ENCODE results near the gene PDE7B. TPM values are rescaled to one million over a fixed set of nuclear protein-coding genes. Genes with fewer than 3 reads are reported as not detected.

PDE7B gene
- total and polyA plus RNA-seq, 2 donors (not counting 1 experiment from before 2014, with no cell fraction given) = 2.6 to 7.5 TPM

DNA sequence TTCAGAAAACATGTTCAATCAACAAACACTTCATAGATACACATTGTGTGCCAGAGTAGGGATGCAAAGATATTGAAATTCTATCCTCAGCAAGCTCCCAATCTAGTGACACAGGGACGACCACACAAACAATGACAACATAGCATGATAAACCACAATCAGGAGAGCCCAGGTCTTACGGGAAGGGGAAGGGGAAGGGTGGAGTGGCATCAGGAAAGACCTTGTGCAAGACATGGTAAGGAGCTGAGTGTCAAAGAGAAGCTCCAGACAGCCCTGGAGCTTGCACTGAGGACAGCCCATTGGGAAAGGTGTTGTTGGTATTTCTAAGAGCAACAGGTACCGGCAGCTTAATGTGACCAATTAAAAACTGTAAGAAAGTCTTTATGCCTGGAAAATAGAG is 103.6 kb downstream of the PDE7B start:
- Mint-ChIP-seq H3K27me3 (no peaks in the 10 kb centered on the region), H3K4me3 (no peak overlapping the region), H3K27ac (no peak overlapping the region), H3K4me1 (peaks cover 6% of the 10 kb centered on the region), H3K9me3 (ENCODE audit: insufficient read depth) (no peaks in the 10 kb centered on the region)
- DNase-seq (no peak), ATAC-seq (ENCODE audit: low read depth) (no peak)
- H3K4me1 ChIP-seq (ENCODE audit: control insufficient read depth in 2 of 2, insufficient read depth in 2 of 2, low read length in 2 of 2) = no peaks in the 10 kb centered on the region
- H3K36me3 ChIP-seq (replicated peaks in 1 of 2; ENCODE audit: control extremely low read depth in 1 of 2, control insufficient read depth in 1 of 2, extremely low read depth in 1 of 2, insufficient read depth in 2 of 2, low read length in 1 of 2) = no peaks in the 10 kb centered on the region
- no peaks in the 10 kb centered on the region for H3K27me3 ChIP-seq (replicated peaks in 1 of 4; ENCODE audit: control extremely low read depth in 1 of 4, control insufficient read depth in 3 of 4, insufficient read depth in 4 of 4, low read length in 3 of 4)
- ChIA-PET CTCF (interaction anchor here (1.1 kb wide), 1 partner anchor 271 kb away, joined by 3 read pairs; no protein-coding TSS in a partner anchor), POLR2A (no interaction called here)
- H3K27ac ChIP-seq (ENCODE audit: low read length in 2 of 2) = no peak overlapping the region
- no peak for TF ChIP-seq EZH2 (IDR thresholded peaks at IDR 0.05; ENCODE audit: borderline replicate concordance, insufficient read depth, low read depth, low read length, poor library complexity, severe bottlenecking)
- TF ChIP-seq, protein P1, sequence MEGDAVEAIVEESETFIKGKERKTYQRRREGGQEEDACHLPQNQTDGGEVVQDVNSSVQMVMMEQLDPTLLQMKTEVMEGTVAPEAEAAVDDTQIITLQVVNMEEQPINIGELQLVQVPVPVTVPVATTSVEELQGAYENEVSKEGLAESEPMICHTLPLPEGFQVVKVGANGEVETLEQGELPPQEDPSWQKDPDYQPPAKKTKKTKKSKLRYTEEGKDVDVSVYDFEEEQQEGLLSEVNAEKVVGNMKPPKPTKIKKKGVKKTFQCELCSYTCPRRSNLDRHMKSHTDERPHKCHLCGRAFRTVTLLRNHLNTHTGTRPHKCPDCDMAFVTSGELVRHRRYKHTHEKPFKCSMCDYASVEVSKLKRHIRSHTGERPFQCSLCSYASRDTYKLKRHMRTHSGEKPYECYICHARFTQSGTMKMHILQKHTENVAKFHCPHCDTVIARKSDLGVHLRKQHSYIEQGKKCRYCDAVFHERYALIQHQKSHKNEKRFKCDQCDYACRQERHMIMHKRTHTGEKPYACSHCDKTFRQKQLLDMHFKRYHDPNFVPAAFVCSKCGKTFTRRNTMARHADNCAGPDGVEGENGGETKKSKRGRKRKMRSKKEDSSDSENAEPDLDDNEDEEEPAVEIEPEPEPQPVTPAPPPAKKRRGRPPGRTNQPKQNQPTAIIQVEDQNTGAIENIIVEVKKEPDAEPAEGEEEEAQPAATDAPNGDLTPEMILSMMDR (IDR thresholded peaks at IDR 0.05) = no peak
- no peaks in the 10 kb centered on the region for H4K20me1 ChIP-seq (ENCODE audit: control insufficient read depth, insufficient read depth, low read length, poor library complexity, severe bottlenecking)
- H3K9ac ChIP-seq (ENCODE audit: low read length) = no peak overlapping the region
- H3K9me3 ChIP-seq (ENCODE audit: control extremely low read depth in 1 of 3, control insufficient read depth in 2 of 3, insufficient read depth in 1 of 3, low read length in 2 of 3) = no peaks in the 10 kb centered on the region
- 100% methylated on average over 2 of the region's 3 CpGs for WGBS (ENCODE audit: insufficient coverage)
- no peaks in the 10 kb centered on the region for H3K79me2 ChIP-seq (ENCODE audit: control insufficient read depth, insufficient read depth, low read length)
- no peak overlapping the region for H3K4me2 ChIP-seq (replicated peaks; ENCODE audit: low read depth, low read length, poor library complexity, severe bottlenecking)
- H2AFZ ChIP-seq (ENCODE audit: insufficient read depth, low read depth, low read length, poor library complexity, severe bottlenecking) = no peak overlapping the region
- no peak overlapping the region for H3K4me3 ChIP-seq (ENCODE audit: control extremely low read depth in 1 of 5, extremely low read depth in 1 of 5, insufficient read depth in 1 of 5, low read depth in 2 of 5, low read length in 4 of 5)
- intact Hi-C loops (cut with micrococcal nuclease) = no loop called here

DNA sequence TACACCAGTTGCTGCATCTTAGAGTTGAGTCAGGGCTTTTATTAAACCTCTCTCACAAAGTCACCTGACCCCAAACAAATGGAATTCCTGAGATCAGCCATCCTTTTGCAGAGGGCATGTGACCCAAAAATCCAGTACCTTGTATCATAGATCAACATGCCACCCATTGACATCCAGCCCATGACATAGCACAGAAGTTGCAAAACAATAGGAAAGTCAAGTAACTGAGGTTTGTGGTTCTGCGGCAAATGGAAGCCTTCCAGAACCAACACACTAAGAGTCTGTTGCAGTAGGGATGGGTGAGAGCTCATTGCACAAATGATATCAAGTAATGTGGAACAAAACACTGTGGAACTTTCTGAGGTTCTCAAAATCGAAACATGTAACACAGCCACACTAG is 111.2 kb downstream of the PDE7B start:
- no peak for TF ChIP-seq EZH2 (IDR thresholded peaks at IDR 0.05; ENCODE audit: borderline replicate concordance, insufficient read depth, low read depth, low read length, poor library complexity, severe bottlenecking)
- TF ChIP-seq, protein P1 (IDR thresholded peaks at IDR 0.05) = no peak

More for the DNA sequence above, 111.2 kb downstream of the PDE7B start:
- no peak overlapping the region for H3K27ac Mint-ChIP-seq
- intact Hi-C loops (cut with micrococcal nuclease) = no loop called here
- Histone ChIP-seq H3K4me1 (ENCODE audit: control insufficient read depth in 2 of 2, insufficient read depth in 2 of 2, low read length in 2 of 2) (no peaks in the 10 kb centered on the region), H3K27me3 (replicated peaks in 1 of 4; ENCODE audit: control extremely low read depth in 1 of 4, control insufficient read depth in 3 of 4, insufficient read depth in 4 of 4, low read length in 3 of 4) (no peaks in the 10 kb centered on the region), H3K79me2 (ENCODE audit: control insufficient read depth, insufficient read depth, low read length) (no peaks in the 10 kb centered on the region), H2AFZ (ENCODE audit: insufficient read depth, low read depth, low read length, poor library complexity, severe bottlenecking) (no peak overlapping the region), H3K9me3 (ENCODE audit: control extremely low read depth in 1 of 3, control insufficient read depth in 2 of 3, insufficient read depth in 1 of 3, low read length in 2 of 3) (peaks cover 1 to 9% (median 4%) of the 10 kb centered on the region in 3 donors), H3K27ac (ENCODE audit: low read length in 2 of 2) (no peak overlapping the region), H3K36me3 (replicated peaks in 1 of 2; ENCODE audit: control extremely low read depth in 1 of 2, control insufficient read depth in 1 of 2, extremely low read depth in 1 of 2, insufficient read depth in 2 of 2, low read length in 1 of 2) (no peaks in the 10 kb centered on the region), H3K4me3 (ENCODE audit: control extremely low read depth in 1 of 5, extremely low read depth in 1 of 5, insufficient read depth in 1 of 5, low read depth in 2 of 5, low read length in 4 of 5) (no peak overlapping the region), H4K20me1 (ENCODE audit: control insufficient read depth, insufficient read depth, low read length, poor library complexity, severe bottlenecking) (no peaks in the 10 kb centered on the region), H3K9ac (ENCODE audit: low read length) (no peak overlapping the region), H3K4me2 (replicated peaks; ENCODE audit: low read depth, low read length, poor library complexity, severe bottlenecking) (no peak overlapping the region)
- no peaks in the 10 kb centered on the region for H3K4me1 Mint-ChIP-seq
- ATAC-seq (ENCODE audit: low read depth) = no peak
- no peak for DNase-seq
- POLR2A ChIA-PET = no interaction called here
- H3K4me3 Mint-ChIP-seq = no peak overlapping the region
- WGBS (ENCODE audit: insufficient coverage) = no CpG with 5 or more reads among the region's 2 CpGs
- peaks cover 3% of the 10 kb centered on the region for H3K9me3 Mint-ChIP-seq (ENCODE audit: insufficient read depth)
- CTCF ChIA-PET = no interaction called here
- no peaks in the 10 kb centered on the region for H3K27me3 Mint-ChIP-seq
